Nasal cavity respiratory epithelium epithelial cell of viscerocranial mucosa (primary cell): ENCODE measurements around the gene QSOX2. TPM values are rescaled to one million over a fixed set of nuclear protein-coding genes. Genes with fewer than 3 reads are reported as not detected.

Experiments
- total RNA-seq: library from RNA; depleted of rRNA; stranded (reverse); fragments of >200 nt; gene quantifications from 2 replicates; pipeline ENCODE4 v1.2.3, GENCODE V29; 2014

Gene QSOX2
- 15.4 and 18.4 TPM in 2 replicates for total RNA-seq

GRCh38 chr9:136245219-136246150 is at the start of gene QSOX2:
Gene QSOX2, minus strand, starts transcription at chr9:136245812. Its CDS starts 9 bp downstream, at chr9:136245803.

DNA sequence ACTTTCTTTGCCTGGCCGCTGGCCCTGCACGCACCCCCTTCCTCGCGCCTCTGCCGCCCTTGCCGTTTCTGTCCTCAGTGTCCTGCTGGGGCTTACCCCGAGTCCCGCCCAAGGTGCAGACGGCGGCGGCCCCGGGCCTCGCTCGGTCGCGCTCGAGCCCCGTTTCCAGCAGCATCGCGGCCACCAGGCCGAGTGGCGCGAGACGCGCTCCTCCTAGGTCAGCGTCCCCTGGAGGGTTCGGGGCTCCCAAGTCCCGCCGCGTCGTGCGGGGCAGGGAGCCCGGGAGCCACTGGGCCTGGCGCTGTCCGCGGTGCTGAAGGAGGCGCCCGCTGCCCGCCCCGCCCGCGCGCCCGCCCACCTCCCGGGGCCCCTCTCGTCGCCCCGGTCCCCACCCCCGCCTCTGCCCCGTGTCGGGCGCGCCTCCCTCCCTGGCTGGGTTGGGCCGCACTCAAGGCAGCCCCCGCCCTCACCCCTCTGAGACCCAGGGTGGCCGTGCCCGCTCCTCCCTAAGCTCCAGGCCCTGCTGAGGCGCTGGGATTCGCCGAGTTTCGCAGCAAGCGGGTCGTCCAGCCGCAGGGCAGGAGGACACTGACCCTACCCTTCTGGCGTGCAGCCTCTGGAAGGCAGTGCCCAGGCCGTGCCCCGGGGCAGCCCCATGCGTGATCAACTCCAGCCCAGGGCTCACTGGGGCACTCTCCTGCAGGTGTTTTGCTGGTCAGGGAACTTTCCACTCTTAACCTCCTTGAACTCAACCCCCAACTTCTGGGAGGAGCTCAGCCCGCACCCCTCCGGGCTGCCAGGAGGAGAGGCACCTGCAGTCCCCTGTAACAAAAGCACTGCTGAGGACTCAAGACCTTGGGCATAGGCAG is 40.5 kb downstream of the QSOX2 start, which contains the start of gene LHX3:
Gene LHX3 (minus strand): TSS at position 291 of the 869 bp plus-strand sequence. CDS start 116 bp downstream, at position 175.

Other genes starting within 250 kb of the QSOX2 start
- 8.2 and 24.5 TPM in 2 replicates for gene NACC2, start 150.5 kb downstream of the QSOX2 start, total RNA-seq
- 71.1 and 82.0 TPM in 2 replicates for gene TMEM250, start 126.9 kb downstream of the QSOX2 start, total RNA-seq
- not detected in 2 replicates for gene LHX3, start 40.7 kb downstream of the QSOX2 start, total RNA-seq
- under 0.01 and 0.14 TPM in 2 replicates for gene CCDC187, start 58.3 kb upstream of the QSOX2 start, total RNA-seq
- 9.9 and 13.8 TPM in 2 replicates for gene GPSM1, start 81.7 kb upstream of the QSOX2 start, total RNA-seq
- gene DNLZ, start 117.9 kb upstream of the QSOX2 start, total RNA-seq: 8.2 and 14.0 TPM in 2 replicates
- 0.34 and 1.2 TPM in 2 replicates for gene CARD9, start 127.9 kb upstream of the QSOX2 start, total RNA-seq
- gene SNAPC4, start 154.4 kb upstream of the QSOX2 start, total RNA-seq: 5.5 and 11.7 TPM in 2 replicates
- 61.6 and 77.6 TPM in 2 replicates for gene ENTR1, start 164.8 kb upstream of the QSOX2 start, total RNA-seq
- gene PMPCA, start 164.8 kb upstream of the QSOX2 start, total RNA-seq: 40.7 and 44.9 TPM in 2 replicates
- gene INPP5E, start 194.0 kb upstream of the QSOX2 start, total RNA-seq: 3.1 and 9.0 TPM in 2 replicates
- 25.6 and 66.3 TPM in 2 replicates for gene SEC16A, start 237.2 kb upstream of the QSOX2 start, total RNA-seq